ENCODE results near the gene TCF12. TPM values are rescaled to one million over a fixed set of nuclear protein-coding genes. Genes with fewer than 3 reads are reported as not detected.

Gene TCF12
- total RNA-seq, 1 donor from 2014 or later = 138 TPM

DNA sequence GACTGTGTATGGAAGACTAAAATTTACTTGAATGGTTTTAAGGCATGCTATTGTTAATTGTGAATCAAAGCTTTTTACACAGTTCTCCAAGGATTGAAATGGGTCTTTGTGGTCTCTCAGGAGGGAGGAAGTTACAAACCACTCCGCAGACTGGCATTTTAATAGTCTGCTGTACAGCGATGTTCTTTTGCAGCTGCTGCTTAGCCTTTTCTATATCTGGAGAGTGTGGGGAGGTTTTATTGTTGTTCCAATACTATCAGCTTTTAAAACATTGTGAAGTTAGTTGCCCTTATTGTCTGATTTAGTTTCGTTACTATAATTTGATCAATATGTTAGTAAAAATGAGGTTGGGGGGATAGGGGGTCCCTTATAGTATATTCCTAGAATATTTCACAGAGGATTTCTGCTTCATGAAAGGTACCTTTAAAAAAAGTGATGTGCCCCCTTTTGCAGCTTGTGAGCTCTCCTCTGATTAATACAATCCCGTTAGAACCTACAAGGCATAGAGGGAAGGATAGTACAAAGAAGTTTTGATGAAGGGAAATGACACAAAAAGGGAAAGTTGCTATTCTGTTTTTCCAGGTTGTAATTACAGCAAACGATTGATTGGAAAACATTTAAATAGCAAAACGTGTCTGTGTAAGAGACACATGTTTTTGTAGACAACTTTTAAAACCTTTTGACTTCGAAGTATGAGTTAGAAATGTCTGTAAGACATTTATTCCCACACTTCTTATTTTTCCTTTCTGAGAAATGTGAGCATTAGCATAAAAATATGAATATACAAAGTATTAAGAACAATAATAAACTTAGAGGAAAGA is 299.5 kb downstream of the TCF12 start:
- Histone ChIP-seq H3K9me3 (no peaks in the 10 kb centered on the region), H3K4me1 (peaks cover 64% of the 10 kb centered on the region), H3K4me3 (no peak overlapping the region), H3K27me3 (no peaks in the 10 kb centered on the region), H3K27ac (peak overlapping the region; percentile 45), H3K36me3 (no peaks in the 10 kb centered on the region)
- no peak for DNase-seq (ENCODE audit: extremely low spot score in 2 of 2)
- TF ChIP-seq POLR2A (IDR thresholded peaks at IDR 0.05) (no peak), POLR2AphosphoS5 (IDR thresholded peaks at IDR 0.05; ENCODE audit: insufficient read depth in 1 of 2, low read depth in 1 of 2) (no peak)
- TF ChIP-seq, protein P1, sequence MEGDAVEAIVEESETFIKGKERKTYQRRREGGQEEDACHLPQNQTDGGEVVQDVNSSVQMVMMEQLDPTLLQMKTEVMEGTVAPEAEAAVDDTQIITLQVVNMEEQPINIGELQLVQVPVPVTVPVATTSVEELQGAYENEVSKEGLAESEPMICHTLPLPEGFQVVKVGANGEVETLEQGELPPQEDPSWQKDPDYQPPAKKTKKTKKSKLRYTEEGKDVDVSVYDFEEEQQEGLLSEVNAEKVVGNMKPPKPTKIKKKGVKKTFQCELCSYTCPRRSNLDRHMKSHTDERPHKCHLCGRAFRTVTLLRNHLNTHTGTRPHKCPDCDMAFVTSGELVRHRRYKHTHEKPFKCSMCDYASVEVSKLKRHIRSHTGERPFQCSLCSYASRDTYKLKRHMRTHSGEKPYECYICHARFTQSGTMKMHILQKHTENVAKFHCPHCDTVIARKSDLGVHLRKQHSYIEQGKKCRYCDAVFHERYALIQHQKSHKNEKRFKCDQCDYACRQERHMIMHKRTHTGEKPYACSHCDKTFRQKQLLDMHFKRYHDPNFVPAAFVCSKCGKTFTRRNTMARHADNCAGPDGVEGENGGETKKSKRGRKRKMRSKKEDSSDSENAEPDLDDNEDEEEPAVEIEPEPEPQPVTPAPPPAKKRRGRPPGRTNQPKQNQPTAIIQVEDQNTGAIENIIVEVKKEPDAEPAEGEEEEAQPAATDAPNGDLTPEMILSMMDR (IDR thresholded peaks at IDR 0.05) = no peak
- intact Hi-C loops (cut with DNase I) = loop anchor here (10.0 kb wide), 1 partner anchor 73 kb away; no protein-coding TSS in a partner anchor

DNA sequence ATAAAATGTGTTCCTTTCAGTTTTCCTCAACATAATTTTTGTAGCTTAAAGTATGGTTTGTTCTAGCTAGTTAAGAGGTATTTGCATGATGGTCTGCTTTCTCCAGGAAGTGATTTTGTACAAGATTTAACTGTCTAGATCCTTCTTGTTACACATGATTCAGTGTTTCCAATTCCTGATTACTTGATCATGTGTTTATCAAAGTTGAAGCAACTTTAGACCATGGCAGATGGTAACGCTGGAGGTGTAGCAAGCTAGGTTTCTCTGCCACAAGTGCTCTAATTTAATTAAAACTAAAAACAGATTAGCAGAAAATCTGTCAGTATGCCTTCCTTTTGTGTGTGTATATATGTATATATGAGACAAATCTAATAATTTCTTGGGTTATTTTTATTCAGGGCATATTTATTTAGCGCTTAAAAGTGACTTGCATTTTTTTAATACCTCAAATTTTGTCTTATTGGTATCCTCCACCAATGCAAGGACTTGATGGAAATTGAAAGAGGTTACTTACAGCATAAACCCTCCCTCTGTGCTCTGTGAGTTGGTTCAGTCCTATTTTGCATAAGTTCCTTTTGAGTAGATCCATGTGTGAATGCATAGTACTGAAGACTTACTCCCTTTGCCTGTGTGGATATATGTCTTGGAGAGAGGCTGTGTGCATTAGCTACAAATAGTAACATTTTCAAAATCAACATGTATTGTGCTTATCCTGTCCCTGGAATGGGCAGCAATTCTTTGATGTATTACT is 300.6 kb downstream of the TCF12 start:
- TF ChIP-seq POLR2A (IDR thresholded peaks at IDR 0.05) = no peak
- TF ChIP-seq, protein P1 (IDR thresholded peaks at IDR 0.05) = no peak
- TF ChIP-seq POLR2AphosphoS5 (IDR thresholded peaks at IDR 0.05; ENCODE audit: insufficient read depth in 1 of 2, low read depth in 1 of 2) = no peak
- H3K36me3 ChIP-seq = no peaks in the 10 kb centered on the region
- peaks cover 67% of the 10 kb centered on the region for H3K4me1 ChIP-seq
- no peaks in the 10 kb centered on the region for H3K9me3 ChIP-seq
- no peak for DNase-seq (ENCODE audit: extremely low spot score in 2 of 2)
- H3K27me3 ChIP-seq = no peaks in the 10 kb centered on the region
- H3K4me3 ChIP-seq = peak overlapping the region in 1 of 2 donors; percentile 24
- intact Hi-C loops (cut with DNase I) = loop anchor here (10.0 kb wide), 1 partner anchor 74 kb away; no protein-coding TSS in a partner anchor
- H3K27ac ChIP-seq = peak overlapping the region; percentile 45

DNA sequence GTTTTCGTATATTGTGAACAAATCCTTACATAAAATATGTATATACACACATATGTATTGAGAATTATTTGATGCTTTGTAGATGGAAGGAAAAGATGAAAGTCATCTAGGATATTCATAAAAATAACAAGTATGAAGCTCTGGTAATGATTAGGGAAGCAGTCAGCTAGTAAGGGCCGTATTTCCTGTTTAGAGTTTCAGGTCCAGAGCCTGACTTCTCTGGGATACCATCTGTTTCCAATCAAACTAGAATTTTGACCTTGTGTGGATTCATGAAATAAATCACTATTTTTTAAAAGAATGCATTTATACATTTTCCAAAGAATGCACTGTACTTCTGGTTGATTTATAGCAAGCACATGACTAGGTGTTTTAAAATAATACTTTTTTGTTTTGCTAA is 301.8 kb downstream of the TCF12 start:
- no peak for DNase-seq (ENCODE audit: extremely low spot score in 2 of 2)
- intact Hi-C loops (cut with DNase I) = no loop called here
- Histone ChIP-seq H3K4me1 (peaks cover 64% of the 10 kb centered on the region), H3K4me3 (peak overlapping the region in 1 of 2 donors; percentile 24), H3K9me3 (no peaks in the 10 kb centered on the region), H3K36me3 (no peaks in the 10 kb centered on the region), H3K27ac (peak overlapping the region; percentile 45), H3K27me3 (no peaks in the 10 kb centered on the region)
- TF ChIP-seq, protein P1 (IDR thresholded peaks at IDR 0.05) = no peak
- TF ChIP-seq POLR2AphosphoS5 (IDR thresholded peaks at IDR 0.05; ENCODE audit: insufficient read depth in 1 of 2, low read depth in 1 of 2) = peak in 1 of 2 donors; percentile 24

DNA sequence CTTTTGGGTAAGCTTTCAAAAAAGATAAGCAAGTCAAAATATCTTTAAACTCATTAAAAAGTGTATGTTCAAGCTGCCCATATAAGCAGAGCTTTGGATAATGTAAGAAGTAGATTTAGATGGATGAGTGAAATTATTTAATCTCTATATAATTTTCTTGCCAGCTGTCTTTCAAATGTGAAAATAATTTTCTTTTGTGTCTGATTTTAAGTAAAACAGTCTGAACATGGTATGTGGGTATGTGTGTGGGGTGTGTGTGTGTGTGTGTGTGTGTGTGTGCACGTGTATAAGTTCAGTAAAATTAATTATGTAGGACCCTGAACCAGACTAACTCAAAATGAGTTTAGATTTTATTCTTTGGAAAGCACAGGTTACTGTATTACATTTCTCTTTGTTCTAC is 302.7 kb downstream of the TCF12 start:
- DNase-seq (ENCODE audit: extremely low spot score in 2 of 2) = no peak
- H3K4me3 ChIP-seq = no peak overlapping the region
- H3K36me3 ChIP-seq = no peaks in the 10 kb centered on the region
- H3K27me3 ChIP-seq = no peaks in the 10 kb centered on the region
- intact Hi-C loops (cut with DNase I) = no loop called here
- H3K27ac ChIP-seq = peak overlapping the region; percentile 45
- TF ChIP-seq, protein P1 (IDR thresholded peaks at IDR 0.05) = no peak
- TF ChIP-seq POLR2AphosphoS5 (IDR thresholded peaks at IDR 0.05; ENCODE audit: insufficient read depth in 1 of 2, low read depth in 1 of 2) (no peak), POLR2A (IDR thresholded peaks at IDR 0.05) (no peak)
- H3K4me1 ChIP-seq = peaks cover 54% of the 10 kb centered on the region
- H3K9me3 ChIP-seq = no peaks in the 10 kb centered on the region
